GM13976 (cell line): ENCODE measurements around the gene FOXP3.

Source experiments
- DNase-seq: peaks from one replicate; pipeline ENCODE4 v3.0.0; 2012; ENCODE audit warnings: low spot score
- CTCF ChIP-seq: IDR thresholded peaks from 2 replicates; pipeline ENCODE4 v1.5.1; 2012; ENCODE audit warnings: borderline replicate concordance, mild to moderate bottlenecking; ENCODE audit not compliant: insufficient read depth; ENCODE audit errors: extremely low read depth, missing control alignments, control extremely low read depth
- in situ Hi-C: fragments of 300-500 bp; cut with MboI; formaldehyde crosslinking; loops from one replicate; pipeline ENCODE4 v1.12.0; 2022; ENCODE audit warnings: low sequenced_read_pairs, mixed read lengths, inconsistent platforms; ENCODE audit not compliant: unreplicated experiment

The FOXP3 gene

GRCh38 chrX:49276207-49276606 is 11.7 kb upstream of the FOXP3 start:
- no peak for DNase-seq
- in situ Hi-C loops, result no loop called here
- TF ChIP-seq CTCF, result no peak

- no peak for TF ChIP-seq CTCF
- DNase-seq, result no peak
- in situ Hi-C loops, result no loop called here
Observed at GRCh38 chrX:49273181-49273727, 8.7 kb upstream of the FOXP3 start.

GRCh38 chrX:49272421-49272820 is 7.9 kb upstream of the FOXP3 start:
- TF ChIP-seq CTCF, result no peak
- in situ Hi-C loops, result no loop called here
- no peak for DNase-seq

GRCh38 chrX:49271341-49271740 is 6.8 kb upstream of the FOXP3 start:
- DNase-seq, result no peak
- no peak for TF ChIP-seq CTCF
- in situ Hi-C loops, result no loop called here

GRCh38 chrX:49270249-49270921 is 5.9 kb upstream of the FOXP3 start:
- no peak for TF ChIP-seq CTCF
- in situ Hi-C loops, result no loop called here
- DNase-seq, result no peak

GRCh38 chrX:49269767-49270248 is 5.3 kb upstream of the FOXP3 start, which contains the start of gene PPP1R3F:
Gene PPP1R3F (plus strand): TSS chrX:49269793. CDS start chrX:49269870, 77 bp downstream.
- TF ChIP-seq CTCF, result no peak
- DNase-seq, result peak; percentile 50
- in situ Hi-C loops, result no loop called here
